Endothelial cell (in vitro differentiated cells): Measurements from ENCODE around the gene FOXD4L1. TPM values are rescaled to one million over a fixed set of nuclear protein-coding genes. Genes with fewer than 3 reads are reported as not detected.
"Not testable (repeated sequence)": the region's sequence is repeated elsewhere in the genome, so short reads cannot be mapped to it uniquely, and the experiment has no call there.

ENCODE experiments used
- DNase-seq: peaks from one replicate; pipeline ENCODE4 v3.0.0; 2021; ENCODE audit warnings: low spot score
- H3K27ac Mint-ChIP-seq: one replicate; pipeline ENCODE4 v1.8.0; 2021; ENCODE audit warnings: mixed read lengths, inconsistent platforms; ENCODE audit not compliant: unreplicated experiment
- H3K27me3 Mint-ChIP-seq: one replicate; pipeline ENCODE4 v1.8.0; 2021; ENCODE audit warnings: mild to moderate bottlenecking, moderate library complexity, mixed read lengths, inconsistent platforms; ENCODE audit not compliant: unreplicated experiment
- H3K36me3 Mint-ChIP-seq: one replicate; pipeline ENCODE4 v1.8.0; 2021; ENCODE audit warnings: mild to moderate bottlenecking, low read depth, mixed read lengths, inconsistent platforms; ENCODE audit not compliant: unreplicated experiment
- H3K4me1 Mint-ChIP-seq: one replicate; pipeline ENCODE4 v1.8.0; 2021; ENCODE audit warnings: mild to moderate bottlenecking, mixed read lengths, inconsistent platforms; ENCODE audit not compliant: unreplicated experiment
- H3K4me3 Mint-ChIP-seq: one replicate; pipeline ENCODE4 v1.8.0; 2021; ENCODE audit warnings: mild to moderate bottlenecking, mixed read lengths, inconsistent platforms; ENCODE audit not compliant: unreplicated experiment
- H3K9me3 Mint-ChIP-seq: one replicate; pipeline ENCODE4 v1.8.0; 2021; ENCODE audit warnings: mixed read lengths, inconsistent platforms; ENCODE audit not compliant: unreplicated experiment
- CTCF ChIP-seq: fragments of 200-600 bp; sonication (generic); IDR thresholded peaks from one replicate; pipeline ENCODE4 v1.5.0; 2021; ENCODE audit warnings: antibody characterized with exemption; ENCODE audit not compliant: unreplicated experiment
- total RNA-seq: library from RNA; stranded (reverse); fragmentation: NEBNext Ultra II Directional; extraction: Animal tissue kit (Norgen Biotek cat#: 25700); gene quantifications from one replicate; pipeline ENCODE4 v1.2.1, GENCODE V29; 2021; ENCODE audit not compliant: unreplicated experiment

The FOXD4L1 gene
- total RNA-seq, 1 donor from 2014 or later: not detected

- not testable (repeated sequence) for H3K9me3 Mint-ChIP-seq, H3K27ac Mint-ChIP-seq, H3K36me3 Mint-ChIP-seq, H3K4me3 Mint-ChIP-seq, H3K4me1 Mint-ChIP-seq, DNase-seq, H3K27me3 Mint-ChIP-seq
- peak; percentile 27 for TF ChIP-seq CTCF
These were observed 29.0 kb downstream of the FOXD4L1 start for GRCh38 chr2:113527350-113528045.

- not testable (repeated sequence) for H3K9me3 Mint-ChIP-seq, H3K27me3 Mint-ChIP-seq, H3K4me1 Mint-ChIP-seq, H3K27ac Mint-ChIP-seq, H3K4me3 Mint-ChIP-seq, DNase-seq, H3K36me3 Mint-ChIP-seq
These were observed 29.7 kb downstream of the FOXD4L1 start for GRCh38 chr2:113528126-113528525.

GRCh38 chr2:113528904-113529303, 30.4 kb downstream of the FOXD4L1 start:
- H3K27me3 Mint-ChIP-seq, DNase-seq, H3K4me3 Mint-ChIP-seq, H3K4me1 Mint-ChIP-seq, H3K9me3 Mint-ChIP-seq, H3K27ac Mint-ChIP-seq, H3K36me3 Mint-ChIP-seq: not testable (repeated sequence)

GRCh38 chr2:113532991-113533390, 34.5 kb downstream of the FOXD4L1 start:
- not testable (repeated sequence) for H3K27me3 Mint-ChIP-seq, H3K4me1 Mint-ChIP-seq, H3K9me3 Mint-ChIP-seq, H3K36me3 Mint-ChIP-seq, H3K4me3 Mint-ChIP-seq, H3K27ac Mint-ChIP-seq, DNase-seq

GRCh38 chr2:113536573-113536972, 38.1 kb downstream of the FOXD4L1 start:
- H3K36me3 Mint-ChIP-seq, DNase-seq, H3K27ac Mint-ChIP-seq, H3K27me3 Mint-ChIP-seq, H3K9me3 Mint-ChIP-seq, H3K4me1 Mint-ChIP-seq, H3K4me3 Mint-ChIP-seq: not testable (repeated sequence)

- Mint-ChIP-seq H3K27ac (peak overlapping the region; percentile 24), H3K4me3 (peak overlapping the region; percentile 82)
- not testable (repeated sequence) for H3K27me3 Mint-ChIP-seq, H3K4me1 Mint-ChIP-seq, H3K9me3 Mint-ChIP-seq, H3K36me3 Mint-ChIP-seq, DNase-seq
These were observed 42.4 kb downstream of the FOXD4L1 start for GRCh38 chr2:113540834-113541203.

GRCh38 chr2:113541204-113541975, 42.9 kb downstream of the FOXD4L1 start:
- H3K27me3 Mint-ChIP-seq, H3K36me3 Mint-ChIP-seq, H3K4me1 Mint-ChIP-seq, H3K9me3 Mint-ChIP-seq: not testable (repeated sequence)
- Mint-ChIP-seq H3K27ac (peak overlapping the region; percentile 24), H3K4me3 (peak overlapping the region; percentile 82)
- DNase-seq: peak; percentile 29

GRCh38 chr2:113541976-113542485, 43.6 kb downstream of the FOXD4L1 start:
- not testable (repeated sequence) for H3K27ac Mint-ChIP-seq, H3K27me3 Mint-ChIP-seq, H3K36me3 Mint-ChIP-seq, H3K9me3 Mint-ChIP-seq, H3K4me1 Mint-ChIP-seq
- H3K4me3 Mint-ChIP-seq: peak overlapping the region; percentile 87
- peak; percentile 17 for DNase-seq

GRCh38 chr2:113542529-113542928, 44.1 kb downstream of the FOXD4L1 start:
- not testable (repeated sequence) for H3K27ac Mint-ChIP-seq, H3K27me3 Mint-ChIP-seq, H3K4me1 Mint-ChIP-seq, H3K36me3 Mint-ChIP-seq, DNase-seq, H3K9me3 Mint-ChIP-seq
- H3K4me3 Mint-ChIP-seq: peak overlapping the region; percentile 87
